Measurements from ENCODE around the gene COL1A2.

DNA sequence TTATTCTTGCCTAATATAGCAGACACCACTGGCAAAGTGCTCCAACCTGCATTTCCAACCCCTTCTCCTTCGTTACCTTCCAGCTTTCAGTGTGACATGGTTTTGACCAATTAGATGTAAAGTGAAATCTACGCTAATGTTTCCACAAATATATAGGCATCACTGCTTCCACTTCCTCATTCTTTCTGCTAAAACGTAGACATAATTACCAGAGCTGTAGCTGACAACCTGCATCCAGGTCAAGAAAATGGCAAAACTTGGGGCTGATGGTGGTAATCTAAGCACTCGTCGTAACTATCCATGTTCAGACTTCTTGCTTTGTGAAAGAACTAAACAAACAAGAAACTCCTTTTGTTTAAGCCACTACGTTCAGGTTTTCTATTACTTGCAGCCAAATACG, 41.8 kb upstream of the COL1A2 start:
- TF ChIP-seq, protein P1, sequence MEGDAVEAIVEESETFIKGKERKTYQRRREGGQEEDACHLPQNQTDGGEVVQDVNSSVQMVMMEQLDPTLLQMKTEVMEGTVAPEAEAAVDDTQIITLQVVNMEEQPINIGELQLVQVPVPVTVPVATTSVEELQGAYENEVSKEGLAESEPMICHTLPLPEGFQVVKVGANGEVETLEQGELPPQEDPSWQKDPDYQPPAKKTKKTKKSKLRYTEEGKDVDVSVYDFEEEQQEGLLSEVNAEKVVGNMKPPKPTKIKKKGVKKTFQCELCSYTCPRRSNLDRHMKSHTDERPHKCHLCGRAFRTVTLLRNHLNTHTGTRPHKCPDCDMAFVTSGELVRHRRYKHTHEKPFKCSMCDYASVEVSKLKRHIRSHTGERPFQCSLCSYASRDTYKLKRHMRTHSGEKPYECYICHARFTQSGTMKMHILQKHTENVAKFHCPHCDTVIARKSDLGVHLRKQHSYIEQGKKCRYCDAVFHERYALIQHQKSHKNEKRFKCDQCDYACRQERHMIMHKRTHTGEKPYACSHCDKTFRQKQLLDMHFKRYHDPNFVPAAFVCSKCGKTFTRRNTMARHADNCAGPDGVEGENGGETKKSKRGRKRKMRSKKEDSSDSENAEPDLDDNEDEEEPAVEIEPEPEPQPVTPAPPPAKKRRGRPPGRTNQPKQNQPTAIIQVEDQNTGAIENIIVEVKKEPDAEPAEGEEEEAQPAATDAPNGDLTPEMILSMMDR (IDR thresholded peaks at IDR 0.05): no peak
- TF ChIP-seq EZH2 (IDR thresholded peaks at IDR 0.05; ENCODE audit: borderline replicate concordance, insufficient read depth, low read depth, low read length, poor library complexity, severe bottlenecking): no peak
